Measurements from ENCODE around the gene LMAN2L. TPM values are rescaled to one million over a fixed set of nuclear protein-coding genes. Genes with fewer than 3 reads are reported as not detected.
"Not testable (repeated sequence)": the region's sequence is repeated elsewhere in the genome, so short reads cannot be mapped to it uniquely, and the experiment has no call there.

The LMAN2L gene
- total RNA-seq, 1 donor from 2014 or later: 14.2 TPM

GRCh38 chr2:96680561-96681141 lies 59.2 kb downstream of the LMAN2L start:
- Histone ChIP-seq H3K4me3 (ENCODE audit: low read depth, low read length) (no peak overlapping the region), H3K27me3 (ENCODE audit: control insufficient read depth, insufficient read depth, low read length) (peaks cover 3% of the 10 kb centered on the region), H3K36me3 (ENCODE audit: control insufficient read depth, insufficient read depth, low read length) (no peaks in the 10 kb centered on the region)
- TF ChIP-seq, protein P1, sequence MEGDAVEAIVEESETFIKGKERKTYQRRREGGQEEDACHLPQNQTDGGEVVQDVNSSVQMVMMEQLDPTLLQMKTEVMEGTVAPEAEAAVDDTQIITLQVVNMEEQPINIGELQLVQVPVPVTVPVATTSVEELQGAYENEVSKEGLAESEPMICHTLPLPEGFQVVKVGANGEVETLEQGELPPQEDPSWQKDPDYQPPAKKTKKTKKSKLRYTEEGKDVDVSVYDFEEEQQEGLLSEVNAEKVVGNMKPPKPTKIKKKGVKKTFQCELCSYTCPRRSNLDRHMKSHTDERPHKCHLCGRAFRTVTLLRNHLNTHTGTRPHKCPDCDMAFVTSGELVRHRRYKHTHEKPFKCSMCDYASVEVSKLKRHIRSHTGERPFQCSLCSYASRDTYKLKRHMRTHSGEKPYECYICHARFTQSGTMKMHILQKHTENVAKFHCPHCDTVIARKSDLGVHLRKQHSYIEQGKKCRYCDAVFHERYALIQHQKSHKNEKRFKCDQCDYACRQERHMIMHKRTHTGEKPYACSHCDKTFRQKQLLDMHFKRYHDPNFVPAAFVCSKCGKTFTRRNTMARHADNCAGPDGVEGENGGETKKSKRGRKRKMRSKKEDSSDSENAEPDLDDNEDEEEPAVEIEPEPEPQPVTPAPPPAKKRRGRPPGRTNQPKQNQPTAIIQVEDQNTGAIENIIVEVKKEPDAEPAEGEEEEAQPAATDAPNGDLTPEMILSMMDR (IDR thresholded peaks at IDR 0.05; ENCODE audit: insufficient read depth, low read length, poor library complexity, severe bottlenecking): no peak
- DNase-seq (ENCODE audit: low read depth): no peak

GRCh38 chr2:96679848-96680247 lies 60.0 kb downstream of the LMAN2L start:
- no peak overlapping the region for H3K4me3 ChIP-seq (ENCODE audit: low read depth, low read length)
- H3K36me3 ChIP-seq (ENCODE audit: control insufficient read depth, insufficient read depth, low read length): no peaks in the 10 kb centered on the region
- DNase-seq (ENCODE audit: low read depth): no peak
- peaks cover 2% of the 10 kb centered on the region for H3K27me3 ChIP-seq (ENCODE audit: control insufficient read depth, insufficient read depth, low read length)
- TF ChIP-seq, protein P1 (IDR thresholded peaks at IDR 0.05; ENCODE audit: insufficient read depth, low read length, poor library complexity, severe bottlenecking): no peak

DNA sequence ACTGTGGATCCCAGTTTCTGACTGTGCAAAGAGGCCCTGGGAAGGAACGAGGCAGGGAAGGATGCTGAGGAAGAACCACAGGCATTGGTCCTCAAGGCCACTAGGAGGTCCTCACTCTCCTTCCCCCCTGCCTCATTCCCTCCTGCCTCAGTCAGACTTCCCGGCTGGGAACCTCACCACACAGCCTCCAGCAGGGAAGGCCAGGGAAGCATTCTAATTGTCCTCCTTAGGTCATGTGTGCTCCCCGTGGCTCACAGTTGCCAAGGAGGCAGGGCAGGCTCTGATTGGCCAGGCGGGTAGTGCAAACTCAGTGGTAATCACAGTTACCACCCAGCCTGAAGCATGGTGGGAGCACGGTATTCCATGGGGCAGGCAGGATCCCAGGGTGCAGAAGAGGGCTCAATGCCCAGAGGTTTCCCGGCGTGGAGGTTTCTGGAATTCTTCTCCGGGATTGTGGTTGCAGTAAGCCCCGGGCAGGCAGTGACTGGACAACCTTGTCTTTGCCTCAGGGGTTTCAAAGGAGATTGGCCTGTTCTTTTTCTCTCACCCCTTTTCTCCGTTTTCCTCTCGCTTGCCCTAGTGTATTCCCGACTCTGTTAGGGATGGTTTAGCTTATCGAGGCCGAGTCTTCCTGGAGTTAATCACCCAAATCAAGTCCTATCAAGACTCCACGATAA lies 70.2 kb downstream of the LMAN2L start:
- Histone ChIP-seq H3K4me3 (ENCODE audit: low read depth, low read length) (no peak overlapping the region), H3K36me3 (ENCODE audit: control insufficient read depth, insufficient read depth, low read length) (no peaks in the 10 kb centered on the region), H3K27me3 (ENCODE audit: control insufficient read depth, insufficient read depth, low read length) (peaks cover 2% of the 10 kb centered on the region)
- no peak for DNase-seq (ENCODE audit: low read depth)
- TF ChIP-seq, protein P1 (IDR thresholded peaks at IDR 0.05; ENCODE audit: insufficient read depth, low read length, poor library complexity, severe bottlenecking): no peak

- Histone ChIP-seq H3K36me3 (ENCODE audit: control insufficient read depth, insufficient read depth, low read length) (no peaks in the 10 kb centered on the region), H3K27me3 (ENCODE audit: control insufficient read depth, insufficient read depth, low read length) (peaks cover 2% of the 10 kb centered on the region), H3K4me3 (ENCODE audit: low read depth, low read length) (no peak overlapping the region)
- TF ChIP-seq, protein P1 (IDR thresholded peaks at IDR 0.05; ENCODE audit: insufficient read depth, low read length, poor library complexity, severe bottlenecking): no peak
- DNase-seq (ENCODE audit: low read depth): no peak
Measured at GRCh38 chr2:96668771-96669170, 71.1 kb downstream of the LMAN2L start.

DNA sequence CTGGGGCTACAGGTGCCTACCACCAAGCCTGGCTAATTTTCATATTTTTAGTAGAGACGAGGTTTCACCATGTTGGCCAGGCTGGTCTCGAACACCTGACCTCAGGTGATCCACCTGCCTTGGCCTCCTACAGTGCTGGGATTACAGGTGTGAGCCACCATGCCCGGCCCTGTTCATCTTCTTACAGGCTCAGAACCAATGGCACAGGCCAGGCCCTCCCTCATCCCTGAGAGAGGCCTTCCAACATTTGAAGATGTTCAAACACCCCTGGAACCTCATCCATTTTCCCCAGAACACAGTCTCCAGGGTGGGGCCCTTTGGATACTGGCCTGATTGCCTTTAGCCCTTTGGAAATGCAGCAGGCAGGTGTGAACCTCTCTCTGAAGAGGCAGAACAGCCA lies 74.1 kb downstream of the LMAN2L start:
- not testable (repeated sequence) for H3K36me3 ChIP-seq (ENCODE audit: control insufficient read depth, insufficient read depth, low read length); H3K27me3 ChIP-seq (ENCODE audit: control insufficient read depth, insufficient read depth, low read length)

DNA sequence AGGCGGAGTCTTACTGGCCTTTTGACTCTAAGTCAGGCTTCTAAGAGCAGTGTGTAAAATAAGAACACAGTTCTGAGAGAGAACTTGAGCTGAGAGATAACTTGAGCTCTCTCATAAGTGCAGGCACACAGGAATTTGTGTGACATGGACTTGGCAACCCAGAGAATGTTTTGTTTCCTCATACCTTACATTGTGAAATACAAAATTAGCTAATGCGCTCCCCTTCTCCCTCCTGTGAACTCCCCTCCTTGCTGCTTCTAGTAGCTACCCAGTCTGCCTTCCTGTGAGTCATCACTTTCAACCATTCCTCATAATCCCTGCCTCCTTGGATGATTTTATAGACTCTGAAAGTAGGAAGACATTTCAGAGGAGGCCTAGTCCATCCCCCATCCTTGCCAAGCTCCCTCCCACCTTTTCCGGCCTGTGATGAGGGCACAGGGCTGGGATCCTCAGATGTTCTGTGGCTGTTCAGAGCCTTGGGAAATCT lies 74.7 kb downstream of the LMAN2L start:
- TF ChIP-seq, protein P1 (IDR thresholded peaks at IDR 0.05; ENCODE audit: insufficient read depth, low read length, poor library complexity, severe bottlenecking): no peak
- no peaks in the 10 kb centered on the region for H3K27me3 ChIP-seq (ENCODE audit: control insufficient read depth, insufficient read depth, low read length)
- H3K4me3 ChIP-seq (ENCODE audit: low read depth, low read length): no peak overlapping the region
- H3K36me3 ChIP-seq (ENCODE audit: control insufficient read depth, insufficient read depth, low read length): no peaks in the 10 kb centered on the region
- DNase-seq (ENCODE audit: low read depth): peak; percentile 92

More for the DNA sequence above, 74.1 kb downstream of the LMAN2L start:
- not testable (repeated sequence) for DNase-seq (ENCODE audit: low read depth); H3K4me3 ChIP-seq (ENCODE audit: low read depth, low read length)

Measured in kidney epithelial cell (primary cell).